ENCODE results near the gene PALLD. TPM values are rescaled to one million over a fixed set of nuclear protein-coding genes. Genes with fewer than 3 reads are reported as not detected.

The PALLD gene
- total RNA-seq, 1 donor from 2014 or later, result 221 TPM

Small RNAs within 50 kb of the gene (small RNA-seq; reads per million reads assigned to genes)
- gene RF00432 (ENCODE audit: low replicate concordance) (not detected), gene RNU6-1336P (ENCODE audit: low replicate concordance) (not detected), gene RNU6-853P (ENCODE audit: low replicate concordance) (not detected)

Other genes starting within 250 kb of the PALLD start
- 14.0 TPM for gene DDX60, start 178.3 kb upstream of the PALLD start, total RNA-seq
- 19.8 TPM for gene DDX60L, start 16.6 kb upstream of the PALLD start, total RNA-seq